B cell (primary cell): ENCODE results near the gene SFXN2. TPM values are rescaled to one million over a fixed set of nuclear protein-coding genes. Genes with fewer than 3 reads are reported as not detected.

Experiments
- ATAC-seq: fragments of 200-7000 bp; cut with Tn5 transposase; one replicate; pipeline ENCODE4 v1.10.0; 2021; ENCODE audit warnings: low read depth, mild to moderate bottlenecking, moderate number of reproducible peaks, moderate library complexity
- CTCF ChIA-PET: fragments of 350-600 bp; sonication (Branson Sonifier 250); formaldehyde crosslinking; loops from one replicate; lab custom pipeline; 2021; ENCODE audit warnings: antibody characterized with exemption, inconsistent platforms; lab: Charles Lee
- POLR2A ChIA-PET: fragments of 350-600 bp; sonication (Branson Sonifier 250); formaldehyde crosslinking; loops from one replicate; lab custom pipeline; 2021; ENCODE audit warnings: antibody characterized with exemption; lab: Charles Lee
- DNase-seq: peaks from one replicate; pipeline ENCODE4 v3.0.0; 2013
- H2AFZ ChIP-seq: 2 replicates; pipeline ENCODE4 v1.6.1; 2012; ENCODE audit warnings: mild to moderate bottlenecking, low read depth, low read length; ENCODE audit not compliant: insufficient read depth, poor library complexity, severe bottlenecking
- H3K27ac ChIP-seq, 2 donors: 1 replicate in 1 of 2; 2 replicates in 1 of 2; pipeline ENCODE4 v1.5.1; 2012 to 2013; ENCODE audit warnings: low read length in 2 of 2, mild to moderate bottlenecking in 2 of 2, moderate library complexity in 1 of 2
- H3K27me3 ChIP-seq, 4 experiments: fragments of 200-600 bp in 1 of 4; sonication (generic) in 1 of 4; replicated peaks in 1 of 4; 1 replicate in 2 of 4; 2 replicates in 2 of 4; pipeline versions ENCODE4 v1.6.1 to v1.7.0; 2013 to 2016; ENCODE audit warnings: low read length in 3 of 4, mild to moderate bottlenecking in 2 of 4, mixed read lengths in 1 of 4, moderate library complexity in 1 of 4; ENCODE audit not compliant: insufficient read depth in 4 of 4, control insufficient read depth in 3 of 4; ENCODE audit errors: control extremely low read depth in 1 of 4
- H3K36me3 ChIP-seq, 2 experiments: replicated peaks in 1 of 2; 1 replicate in 1 of 2; 2 replicates in 1 of 2; pipeline versions ENCODE4 v1.6.1 to v1.7.1; 2013; ENCODE audit warnings: low read length in 1 of 2; ENCODE audit not compliant: insufficient read depth in 2 of 2, control insufficient read depth in 1 of 2; ENCODE audit errors: control extremely low read depth in 1 of 2, extremely low read depth in 1 of 2
- H3K4me1 ChIP-seq, 2 donors: fragments of 200-600 bp in 1 of 2; sonication (generic) in 1 of 2; 1 replicate in 1 of 2; 2 replicates in 1 of 2; pipeline versions ENCODE4 v1.5.1 to v1.6.1; 2013 to 2017; ENCODE audit warnings: low read length in 2 of 2; ENCODE audit not compliant: control insufficient read depth in 2 of 2, insufficient read depth in 2 of 2
- H3K4me2 ChIP-seq: replicated peaks from 2 replicates; pipeline ENCODE3; 2012; ENCODE audit warnings: mild to moderate bottlenecking, low read depth, low read length; ENCODE audit not compliant: poor library complexity, severe bottlenecking
- H3K4me3 ChIP-seq, 5 experiments: fragments of 200-600 bp in 1 of 5; sonication (generic) in 1 of 5; 1 replicate in 3 of 5; 2 replicates in 2 of 5; pipeline versions ENCODE4 v1.5.1 to v1.7.0; 2011 to 2016; ENCODE audit warnings: low read length in 4 of 5, mild to moderate bottlenecking in 4 of 5, low read depth in 2 of 5, control low read depth in 1 of 5, moderate library complexity in 1 of 5; ENCODE audit not compliant: insufficient read depth in 1 of 5; ENCODE audit errors: control extremely low read depth in 1 of 5, extremely low read depth in 1 of 5
- H3K79me2 ChIP-seq: fragments of 200-600 bp; sonication (generic); one replicate; pipeline ENCODE4 v1.6.0; 2016; ENCODE audit warnings: low read length; ENCODE audit not compliant: control insufficient read depth, insufficient read depth
- H3K9ac ChIP-seq: fragments of 200-600 bp; sonication (generic); 2 replicates; pipeline ENCODE4 v1.6.1; 2017; ENCODE audit warnings: mild to moderate bottlenecking, low read length, moderate library complexity
- H3K9me3 ChIP-seq, 3 donors: one replicate each; pipeline versions ENCODE4 v1.6.1 to v1.7.1; 2013; ENCODE audit warnings: low read length in 2 of 3; ENCODE audit not compliant: control insufficient read depth in 2 of 3, insufficient read depth in 1 of 3; ENCODE audit errors: control extremely low read depth in 1 of 3
- H4K20me1 ChIP-seq: 2 replicates; pipeline ENCODE4 v1.6.0; 2012; ENCODE audit warnings: mild to moderate bottlenecking, low read length; ENCODE audit not compliant: insufficient read depth, control insufficient read depth, poor library complexity, severe bottlenecking
- H3K27ac Mint-ChIP-seq: one replicate; pipeline ENCODE4 v1.8.0; 2021; ENCODE audit warnings: mixed read lengths
- H3K27me3 Mint-ChIP-seq: one replicate; pipeline ENCODE4 v1.8.0; 2021; ENCODE audit warnings: mixed read lengths
- H3K4me1 Mint-ChIP-seq: one replicate; pipeline ENCODE4 v1.8.0; 2021; ENCODE audit warnings: mixed read lengths
- H3K4me3 Mint-ChIP-seq: one replicate; pipeline ENCODE4 v1.8.0; 2021; ENCODE audit warnings: mixed read lengths
- H3K9me3 Mint-ChIP-seq: one replicate; pipeline ENCODE4 v1.8.0; 2022; ENCODE audit warnings: mixed read lengths; ENCODE audit not compliant: insufficient read depth
- CTCF ChIP-seq: fragments of 200-600 bp; IDR thresholded peaks from one replicate; pipeline ENCODE4 v1.8.0; 2022; ENCODE audit warnings: antibody characterized with exemption, mild to moderate bottlenecking
- EZH2 ChIP-seq: IDR thresholded peaks from 2 replicates; pipeline ENCODE4 v1.6.1; 2012; ENCODE audit warnings: borderline replicate concordance, low read depth, mild to moderate bottlenecking, moderate library complexity, low read length; ENCODE audit not compliant: insufficient read depth, poor library complexity, severe bottlenecking
- WGBS: methylation state at CpG from one replicate; pipeline ENCODE4 v1.1.5; 2013; ENCODE audit warnings: missing lambda C conversion rate; ENCODE audit not compliant: insufficient coverage; 5-methylcytosine and 5-hydroxymethylcytosine counted together
- intact Hi-C: fragments of 100-400 bp; cut with micrococcal nuclease; formaldehyde crosslinking; loops from one replicate; pipeline ENCODE4 v1.10.0; 2022
- polyA plus RNA-seq: library from polyadenylated mRNA; depleted of rRNA; stranded (reverse); fragments of >200 nt; gene quantifications from 2 replicates; pipeline ENCODE4 v1.2.3, GENCODE V29; 2012
- total RNA-seq, 2 donors: library from RNA; stranded (reverse); fragments of 120-200 nt in 1 of 2; gene quantifications; 1 replicate in 1 of 2; 2 replicates in 1 of 2; pipeline versions ENCODE4 v1.2.3 to v1.2.4, GENCODE V29; 2013 to 2022

Gene SFXN2
- total and polyA plus RNA-seq, 2 donors (not counting 1 experiment from before 2014, with no cell fraction given), result 8.1 to 23.5 TPM

GRCh38 chr10:102759497-102760210 lies 45.2 kb downstream of the SFXN2 start:
- no peak overlapping the region for H3K4me3 Mint-ChIP-seq
- Histone ChIP-seq H3K4me2 (no peak overlapping the region), H3K36me3 (peaks cover 0 to 13% of the 10 kb centered on the region in 2 experiments), H4K20me1 (peaks cover 81% of the 10 kb centered on the region), H3K9me3 (peaks cover 0 to 2% (median 0%) of the 10 kb centered on the region in 3 donors), H3K27me3 (no peaks in the 10 kb centered on the region), H3K4me1 (no peaks in the 10 kb centered on the region), H3K4me3 (no peak overlapping the region), H3K79me2 (peaks cover 93% of the 10 kb centered on the region), H2AFZ (no peak overlapping the region), H3K27ac (no peak overlapping the region), H3K9ac (no peak overlapping the region)
- ChIA-PET POLR2A (no interaction called here), CTCF (interaction anchor here (0.8 kb wide), 1 partner anchor 76 kb away, joined by 4 read pairs; no protein-coding TSS in a partner anchor)
- H3K9me3 Mint-ChIP-seq, result no peaks in the 10 kb centered on the region
- H3K27ac Mint-ChIP-seq, result no peak overlapping the region
- 100% methylated on average over 1 of the region's 3 CpGs for WGBS
- ATAC-seq (no peak), DNase-seq (no peak)
- TF ChIP-seq EZH2 (no peak), CTCF (no peak)
- H3K27me3 Mint-ChIP-seq, result no peaks in the 10 kb centered on the region
- intact Hi-C loops, result no loop called here
- peaks cover 20% of the 10 kb centered on the region for H3K4me1 Mint-ChIP-seq

GRCh38 chr10:102761981-102762380 lies 47.5 kb downstream of the SFXN2 start:
- ATAC-seq (no peak), DNase-seq (no peak)
- TF ChIP-seq CTCF (no peak), EZH2 (no peak)
- intact Hi-C loops, result no loop called here
- peaks cover 0 to 2% (median 0%) of the 10 kb centered on the region in 3 donors for H3K9me3 ChIP-seq
- no peak overlapping the region for H3K9ac ChIP-seq
- no peaks in the 10 kb centered on the region for H3K4me1 ChIP-seq
- 100% methylated on average over 1 of the region's 4 CpGs for WGBS
- no peak overlapping the region for H3K27ac ChIP-seq
- CTCF ChIA-PET, result no interaction called here
- no peak overlapping the region for H3K27ac Mint-ChIP-seq
- no peak overlapping the region for H3K4me2 ChIP-seq
- no peaks in the 10 kb centered on the region for H3K9me3 Mint-ChIP-seq
- H3K4me3 ChIP-seq, result no peak overlapping the region
- peaks cover 92% of the 10 kb centered on the region for H3K79me2 ChIP-seq
- H3K27me3 Mint-ChIP-seq, result no peaks in the 10 kb centered on the region
- POLR2A ChIA-PET, result no interaction called here
- H3K27me3 ChIP-seq, result no peaks in the 10 kb centered on the region
- H3K4me1 Mint-ChIP-seq, result peaks cover 24% of the 10 kb centered on the region
- no peak overlapping the region for H3K4me3 Mint-ChIP-seq
- no peak overlapping the region for H2AFZ ChIP-seq
- H3K36me3 ChIP-seq, result peaks cover 0 to 19% of the 10 kb centered on the region in 2 experiments
- H4K20me1 ChIP-seq, result peaks cover 82% of the 10 kb centered on the region
